ENCODE data around the gene ADAM33.

DNA sequence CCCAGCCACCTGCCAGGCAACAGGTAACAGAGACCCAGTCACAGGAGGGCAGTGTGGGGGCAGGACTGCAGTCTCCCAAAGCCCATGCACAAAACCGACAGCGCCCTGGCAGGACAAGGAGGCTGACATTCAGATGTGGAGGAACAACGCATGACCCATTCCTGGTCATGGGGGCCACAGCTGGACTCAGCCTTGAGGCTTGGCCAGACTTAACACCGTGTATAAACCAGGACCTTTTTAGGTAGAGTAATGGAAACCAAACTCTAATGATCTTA lies 26.7 kb downstream of the ADAM33 start:
- TF ChIP-seq CHD4 (IDR thresholded peaks at IDR 0.05; ENCODE audit: borderline replicate concordance) (no peak), POLR2A (IDR thresholded peaks at IDR 0.05; ENCODE audit: low read length) (no peak), NFE2L2 (conservative IDR thresholded peaks at IDR 0.05; ENCODE audit: low read length) (no peak), JUN (IDR thresholded peaks at IDR 0.05) (no peak), SMC3 (IDR thresholded peaks at IDR 0.05) (no peak)
- TF ChIP-seq, protein P1, sequence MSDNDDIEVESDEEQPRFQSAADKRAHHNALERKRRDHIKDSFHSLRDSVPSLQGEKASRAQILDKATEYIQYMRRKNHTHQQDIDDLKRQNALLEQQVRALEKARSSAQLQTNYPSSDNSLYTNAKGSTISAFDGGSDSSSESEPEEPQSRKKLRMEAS (IDR thresholded peaks at IDR 0.05): no peak
- TF ChIP-seq, protein P2, sequence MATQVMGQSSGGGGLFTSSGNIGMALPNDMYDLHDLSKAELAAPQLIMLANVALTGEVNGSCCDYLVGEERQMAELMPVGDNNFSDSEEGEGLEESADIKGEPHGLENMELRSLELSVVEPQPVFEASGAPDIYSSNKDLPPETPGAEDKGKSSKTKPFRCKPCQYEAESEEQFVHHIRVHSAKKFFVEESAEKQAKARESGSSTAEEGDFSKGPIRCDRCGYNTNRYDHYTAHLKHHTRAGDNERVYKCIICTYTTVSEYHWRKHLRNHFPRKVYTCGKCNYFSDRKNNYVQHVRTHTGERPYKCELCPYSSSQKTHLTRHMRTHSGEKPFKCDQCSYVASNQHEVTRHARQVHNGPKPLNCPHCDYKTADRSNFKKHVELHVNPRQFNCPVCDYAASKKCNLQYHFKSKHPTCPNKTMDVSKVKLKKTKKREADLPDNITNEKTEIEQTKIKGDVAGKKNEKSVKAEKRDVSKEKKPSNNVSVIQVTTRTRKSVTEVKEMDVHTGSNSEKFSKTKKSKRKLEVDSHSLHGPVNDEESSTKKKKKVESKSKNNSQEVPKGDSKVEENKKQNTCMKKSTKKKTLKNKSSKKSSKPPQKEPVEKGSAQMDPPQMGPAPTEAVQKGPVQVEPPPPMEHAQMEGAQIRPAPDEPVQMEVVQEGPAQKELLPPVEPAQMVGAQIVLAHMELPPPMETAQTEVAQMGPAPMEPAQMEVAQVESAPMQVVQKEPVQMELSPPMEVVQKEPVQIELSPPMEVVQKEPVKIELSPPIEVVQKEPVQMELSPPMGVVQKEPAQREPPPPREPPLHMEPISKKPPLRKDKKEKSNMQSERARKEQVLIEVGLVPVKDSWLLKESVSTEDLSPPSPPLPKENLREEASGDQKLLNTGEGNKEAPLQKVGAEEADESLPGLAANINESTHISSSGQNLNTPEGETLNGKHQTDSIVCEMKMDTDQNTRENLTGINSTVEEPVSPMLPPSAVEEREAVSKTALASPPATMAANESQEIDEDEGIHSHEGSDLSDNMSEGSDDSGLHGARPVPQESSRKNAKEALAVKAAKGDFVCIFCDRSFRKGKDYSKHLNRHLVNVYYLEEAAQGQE (IDR thresholded peaks at IDR 0.05): no peak
- TF ChIP-seq, protein P3, sequence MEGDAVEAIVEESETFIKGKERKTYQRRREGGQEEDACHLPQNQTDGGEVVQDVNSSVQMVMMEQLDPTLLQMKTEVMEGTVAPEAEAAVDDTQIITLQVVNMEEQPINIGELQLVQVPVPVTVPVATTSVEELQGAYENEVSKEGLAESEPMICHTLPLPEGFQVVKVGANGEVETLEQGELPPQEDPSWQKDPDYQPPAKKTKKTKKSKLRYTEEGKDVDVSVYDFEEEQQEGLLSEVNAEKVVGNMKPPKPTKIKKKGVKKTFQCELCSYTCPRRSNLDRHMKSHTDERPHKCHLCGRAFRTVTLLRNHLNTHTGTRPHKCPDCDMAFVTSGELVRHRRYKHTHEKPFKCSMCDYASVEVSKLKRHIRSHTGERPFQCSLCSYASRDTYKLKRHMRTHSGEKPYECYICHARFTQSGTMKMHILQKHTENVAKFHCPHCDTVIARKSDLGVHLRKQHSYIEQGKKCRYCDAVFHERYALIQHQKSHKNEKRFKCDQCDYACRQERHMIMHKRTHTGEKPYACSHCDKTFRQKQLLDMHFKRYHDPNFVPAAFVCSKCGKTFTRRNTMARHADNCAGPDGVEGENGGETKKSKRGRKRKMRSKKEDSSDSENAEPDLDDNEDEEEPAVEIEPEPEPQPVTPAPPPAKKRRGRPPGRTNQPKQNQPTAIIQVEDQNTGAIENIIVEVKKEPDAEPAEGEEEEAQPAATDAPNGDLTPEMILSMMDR (IDR thresholded peaks at IDR 0.05): no peak

All from A549 (cell line).